Measurements from ENCODE around the gene THBS3. TPM values are rescaled to one million over a fixed set of nuclear protein-coding genes. Genes with fewer than 3 reads are reported as not detected.
"Not testable (repeated sequence)": the region's sequence is repeated elsewhere in the genome, so short reads cannot be mapped to it uniquely, and the experiment has no call there.

Gene THBS3
- total RNA-seq, 1 donor from 2014 or later = 6.3 TPM

DNA sequence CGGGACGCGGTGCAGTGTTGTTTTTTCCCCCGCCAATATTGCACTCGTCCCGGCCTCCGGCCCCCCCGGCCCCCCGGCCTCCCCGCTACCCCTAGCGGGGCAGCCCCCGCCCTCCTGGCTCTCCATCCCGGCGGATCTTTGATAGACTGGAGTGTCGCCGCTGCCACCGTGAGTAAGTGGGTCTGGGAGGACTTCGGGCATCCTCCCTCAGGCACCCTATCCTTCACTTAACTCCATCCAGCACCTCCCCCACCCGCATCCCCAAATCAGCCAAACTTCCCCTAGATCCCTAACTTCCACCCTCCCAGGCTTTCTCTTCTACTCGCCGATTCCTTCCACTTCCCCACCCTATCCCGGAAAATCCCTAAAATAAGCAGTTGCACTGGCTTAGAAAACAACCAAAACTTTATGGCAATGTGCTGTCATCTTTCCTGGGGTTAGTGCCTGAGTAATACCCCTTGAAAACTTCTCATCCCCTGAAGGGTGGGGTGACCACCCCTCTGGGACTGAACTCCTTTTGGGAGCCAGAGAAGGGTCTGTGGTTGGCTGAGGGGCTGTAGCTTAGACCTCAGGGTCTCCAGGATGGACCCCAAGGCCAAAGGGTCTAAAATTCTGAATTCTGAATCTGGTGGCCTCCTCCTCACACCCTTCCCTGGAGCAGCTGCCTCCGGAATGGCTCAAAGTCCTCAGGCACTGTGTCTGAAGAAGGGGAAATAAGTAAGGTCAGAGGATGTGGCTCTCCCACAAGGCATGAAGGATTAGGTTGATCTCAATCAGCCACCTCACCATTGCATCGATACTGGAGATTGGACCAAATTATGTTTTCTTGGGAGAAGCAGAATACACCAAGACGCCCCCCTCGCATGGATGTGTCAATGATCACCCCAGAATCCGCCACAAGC lies 12.2 kb downstream of the THBS3 start:
- DNase-seq (no peak), ATAC-seq (no peak)
- intact Hi-C loops (cut with micrococcal nuclease) = no loop called here

DNA sequence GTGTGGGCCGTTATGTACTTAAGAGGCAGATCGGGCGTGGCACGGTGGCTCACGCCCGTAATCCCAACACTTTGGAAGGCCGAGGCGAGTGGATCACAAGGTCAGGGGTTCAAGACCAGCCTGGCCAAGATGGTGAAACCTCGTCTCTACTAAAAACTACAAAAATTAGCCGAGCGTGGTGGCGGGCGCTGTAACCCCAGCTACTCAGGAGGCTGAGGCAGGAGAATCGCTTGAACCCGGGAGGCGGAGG lies 13.8 kb downstream of the THBS3 start:
- ATAC-seq; DNase-seq; intact Hi-C loops (cut with micrococcal nuclease): not testable (repeated sequence)

DNA sequence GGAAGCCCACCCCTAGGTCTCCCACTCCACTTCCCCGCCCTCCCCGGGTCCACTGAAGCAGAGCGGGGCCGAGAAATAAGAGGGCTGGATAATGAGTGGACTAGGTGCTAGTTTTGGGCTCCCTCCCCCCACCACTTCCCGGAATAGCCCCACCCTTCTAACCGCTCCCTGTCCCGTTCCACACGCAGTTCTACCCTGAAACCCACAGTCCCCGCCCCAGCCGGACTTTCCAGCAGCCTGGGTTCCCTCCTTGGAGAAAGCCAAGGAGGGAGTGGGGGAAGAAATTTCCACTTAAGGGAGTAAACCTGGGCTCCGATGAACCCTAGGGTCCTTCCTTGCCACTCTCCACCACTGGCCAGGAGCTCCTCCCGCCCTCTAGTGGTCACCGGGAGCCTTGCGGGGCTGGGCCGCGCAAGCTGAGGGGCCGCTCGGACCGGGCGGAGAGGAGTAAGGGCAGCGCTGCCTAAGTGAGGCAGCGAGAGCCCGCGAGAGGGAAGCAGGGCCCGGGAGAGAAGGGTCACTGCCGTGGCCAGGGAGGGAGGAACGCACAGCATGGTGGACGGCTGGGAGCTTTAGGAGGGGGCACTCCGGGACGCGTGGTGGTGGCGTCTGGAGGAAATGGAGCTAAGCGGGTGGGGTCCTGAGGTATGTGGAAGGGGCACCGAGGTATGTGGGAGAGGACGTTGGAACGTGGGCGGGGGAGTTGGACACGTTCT lies 14.3 kb downstream of the THBS3 start:
- DNase-seq = peak; percentile 91
- intact Hi-C loops (cut with micrococcal nuclease) = no loop called here
- peak; percentile 87 for ATAC-seq

DNA sequence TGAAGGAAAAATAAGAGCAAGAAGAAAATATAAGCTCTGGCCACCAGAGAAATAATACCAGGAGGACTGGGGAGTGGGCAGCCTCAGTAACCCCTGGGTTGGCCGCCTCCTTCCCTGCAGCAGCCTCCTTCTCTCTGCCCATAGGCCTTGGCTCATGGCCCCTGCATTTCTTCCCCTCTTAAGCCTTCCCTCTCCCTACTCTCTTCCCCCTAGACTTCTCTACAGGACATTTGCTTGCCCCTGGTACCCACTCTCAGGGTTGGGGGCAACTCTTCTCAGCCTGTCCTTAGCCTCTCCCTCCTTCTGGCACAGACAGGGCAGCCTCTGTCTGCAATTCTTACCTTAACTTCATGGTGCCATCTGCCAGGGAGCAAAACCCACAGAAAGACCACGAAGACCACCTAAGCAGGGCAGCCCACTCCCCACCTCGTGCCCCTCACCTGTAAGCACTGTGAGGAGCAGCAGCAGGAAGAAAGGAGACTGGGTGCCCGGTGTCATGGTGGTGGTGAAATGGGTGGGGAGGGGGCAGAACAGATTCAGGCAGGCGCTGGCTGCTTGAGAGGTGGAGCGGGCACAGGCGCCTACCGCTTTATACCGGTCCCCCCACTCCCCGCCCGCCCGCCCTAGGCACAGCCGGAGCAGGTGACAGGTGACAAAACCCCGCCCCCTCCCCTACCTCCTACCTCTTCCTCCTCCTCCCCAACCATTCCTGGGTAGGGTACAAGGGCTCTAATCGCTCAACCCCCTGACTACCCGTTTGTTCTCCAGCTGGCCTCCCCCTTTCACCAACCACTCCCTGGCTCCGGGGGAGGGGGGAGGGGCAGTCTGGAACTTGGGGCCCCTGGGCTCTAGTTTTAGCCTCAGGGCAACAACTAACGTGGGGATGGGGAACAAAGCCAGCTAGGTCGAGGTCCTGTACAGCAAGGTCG lies 15.1 kb downstream of the THBS3 start:
- ATAC-seq (peak; percentile 0), DNase-seq (no peak)
- intact Hi-C loops (cut with micrococcal nuclease) = no loop called here

DNA sequence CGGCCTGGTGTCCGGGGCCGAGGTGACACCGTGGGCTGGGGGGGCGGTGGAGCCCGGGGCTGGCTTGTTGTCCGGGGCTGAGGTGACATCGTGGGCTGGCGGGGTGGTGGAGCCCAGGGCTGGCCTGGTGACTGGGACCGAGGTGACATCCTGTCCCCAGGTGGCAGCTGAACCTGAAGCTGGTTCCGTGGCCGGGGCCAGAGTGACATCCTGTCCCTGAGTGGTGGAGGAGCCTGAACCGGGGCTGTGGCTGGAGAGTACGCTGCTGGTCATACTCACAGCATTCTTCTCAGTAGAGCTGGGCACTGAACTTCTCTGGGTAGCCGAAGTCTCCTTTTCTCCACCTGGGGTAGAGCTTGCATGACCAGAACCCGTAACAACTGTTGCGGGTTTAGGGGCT lies 15.8 kb downstream of the THBS3 start:
- ATAC-seq (no peak), DNase-seq (no peak)
- intact Hi-C loops (cut with micrococcal nuclease) = no loop called here

DNA sequence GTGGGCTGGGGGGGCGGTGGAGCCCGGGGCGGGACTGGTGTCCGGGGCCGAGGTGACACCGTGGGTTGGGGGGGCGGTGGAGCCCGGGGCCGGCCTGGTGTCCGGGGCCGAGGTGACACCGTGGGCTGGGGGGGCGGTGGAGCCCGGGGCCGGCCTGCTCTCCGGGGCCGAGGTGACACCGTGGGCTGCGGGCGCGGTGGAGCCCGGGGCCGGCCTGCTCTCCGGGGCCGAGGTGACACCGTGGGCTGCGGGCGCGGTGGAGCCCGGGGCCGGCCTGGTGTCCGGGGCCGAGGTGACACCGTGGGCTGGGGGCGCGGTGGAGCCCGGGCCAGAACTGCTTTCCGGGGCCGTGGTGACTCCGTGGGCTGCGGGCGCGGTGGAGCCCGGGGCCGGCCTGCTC lies 17.8 kb downstream of the THBS3 start:
- ATAC-seq; intact Hi-C loops (cut with micrococcal nuclease): not testable (repeated sequence)
- peak; percentile 18 for DNase-seq

DNA sequence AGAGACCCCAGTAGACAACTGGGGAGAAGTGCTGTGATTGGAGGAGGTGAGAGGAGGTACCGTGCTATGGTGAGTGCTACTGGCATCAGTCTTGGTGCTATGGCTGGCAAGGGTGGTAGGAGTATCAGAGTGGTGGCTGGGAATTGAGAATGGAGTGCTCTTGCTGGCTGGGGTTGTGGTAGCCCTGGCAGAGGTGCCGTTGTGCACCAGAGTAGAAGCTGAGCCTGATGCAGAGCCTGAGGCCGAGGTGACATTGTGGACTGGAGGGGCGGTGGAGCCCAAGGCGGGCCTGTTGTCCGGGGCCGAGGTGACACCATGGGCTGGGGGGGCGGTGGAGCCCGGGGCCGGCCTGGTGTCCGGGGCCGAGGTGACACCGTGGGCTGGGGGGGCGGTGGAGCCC lies 19.4 kb downstream of the THBS3 start:
- intact Hi-C loops (cut with micrococcal nuclease) = no loop called here
- ATAC-seq (no peak), DNase-seq (peak; percentile 14)

DNA sequence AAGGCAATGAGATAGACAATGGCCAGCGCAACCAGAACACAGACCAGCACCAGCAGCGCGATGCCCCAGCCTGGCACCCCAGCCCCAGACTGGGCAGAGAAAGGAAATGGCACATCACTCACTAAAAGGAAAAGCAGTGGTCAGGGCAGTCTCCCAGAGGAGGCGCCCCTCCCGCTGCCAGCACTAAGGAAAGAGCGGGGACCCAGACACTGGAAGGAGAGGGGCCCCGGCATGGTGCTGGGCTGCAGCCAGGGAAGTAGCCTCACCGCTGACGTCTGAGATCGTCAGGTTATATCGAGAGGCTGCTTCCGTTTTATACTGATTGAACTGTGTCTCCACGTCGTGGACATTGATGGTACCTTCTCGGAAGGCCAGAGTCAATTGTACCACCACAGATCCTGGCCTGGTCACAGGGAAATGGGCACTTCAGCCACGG lies 20.2 kb downstream of the THBS3 start:
- intact Hi-C loops (cut with micrococcal nuclease) = no loop called here
- no peak for ATAC-seq
- DNase-seq = peak; percentile 25

DNA sequence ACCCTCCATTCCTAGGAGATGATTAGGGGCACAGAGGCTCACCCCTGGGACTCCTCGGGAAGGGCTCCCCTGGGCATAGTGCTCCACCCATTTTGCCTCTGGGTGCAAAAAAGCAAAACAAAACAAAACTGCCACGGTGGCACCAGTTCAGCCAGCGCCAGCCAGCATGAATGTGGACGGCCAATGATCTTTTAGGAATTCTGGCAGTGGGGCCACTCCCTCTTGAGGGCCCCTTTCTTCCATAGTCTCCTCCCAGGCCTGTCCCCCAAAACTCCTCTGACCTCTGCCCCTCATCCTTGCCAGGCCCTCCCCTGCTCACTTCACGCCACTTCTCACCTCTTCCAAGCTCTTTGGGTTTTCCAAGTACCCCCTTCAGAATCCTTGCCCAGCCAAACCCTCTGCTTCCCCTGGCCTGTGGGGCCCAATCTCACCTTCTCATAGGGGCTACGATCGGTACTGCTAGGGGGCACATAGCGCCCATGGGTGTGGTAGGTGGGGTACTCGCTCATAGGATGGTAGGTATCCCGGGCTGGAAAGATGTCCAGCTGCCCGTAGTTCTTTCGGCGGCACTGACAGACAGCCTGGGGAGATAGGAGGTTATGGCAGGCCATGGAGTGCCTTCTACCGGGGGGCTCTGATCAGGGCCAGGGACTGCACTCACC lies 20.8 kb downstream of the THBS3 start:
- DNase-seq = no peak
- intact Hi-C loops (cut with micrococcal nuclease) = no loop called here
- ATAC-seq = no peak

DNA sequence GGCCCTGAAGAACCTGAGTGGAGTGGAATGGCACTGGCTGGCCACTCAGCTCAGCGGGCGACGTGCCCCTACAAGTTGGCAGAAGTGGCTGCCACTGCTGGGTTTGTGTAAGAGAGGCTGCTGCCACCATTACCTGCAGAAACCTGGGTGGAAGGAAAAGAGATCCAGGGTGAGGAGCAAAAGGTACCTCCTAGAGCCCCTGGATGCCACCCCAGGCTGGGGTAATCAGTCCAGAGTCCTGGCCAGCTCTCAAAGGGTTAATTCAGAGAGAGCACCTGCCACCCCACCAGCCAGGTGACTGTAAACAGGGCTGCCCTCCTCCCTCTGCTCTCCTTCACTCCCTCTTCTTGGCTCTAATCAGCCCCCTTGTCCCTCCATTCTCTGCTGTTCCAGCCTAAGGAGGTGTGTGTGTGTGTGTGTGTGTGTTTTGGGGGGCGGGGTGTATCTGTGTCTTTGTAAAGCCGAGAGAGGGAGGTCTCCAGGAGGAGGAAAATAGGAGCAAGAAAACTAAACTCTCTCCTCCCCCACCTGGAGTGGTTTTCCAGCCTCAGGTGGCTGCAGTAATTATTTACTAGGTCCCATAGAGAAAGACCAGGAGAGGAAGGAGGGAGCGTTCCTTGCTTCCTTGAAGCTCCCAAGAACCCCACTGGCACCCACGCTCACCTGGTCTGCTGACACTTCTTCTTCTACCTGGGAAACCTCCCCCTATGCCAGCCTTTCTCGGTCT lies 21.5 kb downstream of the THBS3 start:
- DNase-seq (peak; percentile 19), ATAC-seq (no peak)
- intact Hi-C loops (cut with micrococcal nuclease) = no loop called here

DNA sequence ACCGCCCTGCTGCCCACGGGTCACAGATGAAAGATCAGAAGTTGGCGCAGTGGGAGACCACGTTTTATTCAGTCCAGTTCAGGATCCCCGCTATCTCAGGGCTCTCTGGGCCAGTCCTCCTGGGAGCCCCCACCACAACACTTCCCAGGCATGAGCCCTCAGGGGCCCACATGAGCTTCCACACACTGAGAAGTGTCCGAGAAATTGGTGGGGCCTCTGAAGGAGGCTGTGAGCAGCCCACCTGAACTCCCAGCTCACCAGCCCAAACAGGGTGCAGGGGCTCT lies 22.0 kb downstream of the THBS3 start:
- no peak for DNase-seq
- ATAC-seq = no peak
- intact Hi-C loops (cut with micrococcal nuclease) = no loop called here

DNA sequence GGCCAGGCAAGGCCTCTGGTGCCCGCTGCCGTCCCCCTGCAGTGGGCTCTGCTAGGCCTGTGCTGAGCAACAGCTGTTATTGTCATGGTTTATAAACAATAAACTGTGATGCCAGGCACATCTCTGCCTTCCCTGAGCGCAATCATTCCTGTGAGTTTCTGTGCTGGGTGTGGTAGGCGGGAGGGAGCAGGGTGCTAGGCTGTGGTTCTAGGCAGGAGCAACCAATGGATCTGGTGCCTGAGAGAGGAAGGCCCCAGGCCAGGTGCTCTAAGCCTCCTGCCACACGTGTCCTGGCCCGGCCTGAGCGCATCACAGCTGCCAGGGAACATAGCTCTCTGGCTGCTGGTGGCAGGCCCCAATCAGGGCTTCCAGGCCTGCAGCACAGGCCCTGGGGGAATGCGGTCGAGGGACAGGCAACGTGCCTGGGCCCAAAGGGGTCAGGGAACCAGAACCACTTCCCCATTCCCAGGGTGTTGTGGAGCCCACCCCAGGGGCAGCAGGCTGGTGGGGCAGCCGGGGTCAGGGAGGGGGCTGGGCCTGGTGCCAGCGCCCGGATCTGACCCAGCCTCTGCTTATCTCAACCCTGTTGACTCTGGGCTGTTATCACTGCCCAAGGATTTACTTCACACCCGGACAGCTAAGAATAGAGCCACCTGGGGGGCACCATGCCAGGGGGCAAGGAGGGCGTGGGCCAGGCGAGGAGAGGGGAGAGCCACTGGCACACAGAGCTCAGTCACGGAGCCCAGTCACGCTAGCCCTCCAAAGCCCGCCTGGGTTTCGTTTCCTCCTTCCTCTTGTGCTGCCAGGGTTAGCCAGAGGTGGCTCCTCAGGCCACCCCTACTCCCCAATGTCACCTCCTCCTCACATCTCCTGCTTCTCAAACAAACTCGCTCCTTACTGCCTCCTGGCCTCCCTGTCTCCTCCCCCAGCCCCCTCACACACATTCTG lies 22.6 kb downstream of the THBS3 start:
- ATAC-seq = peak; percentile 84
- intact Hi-C loops (cut with micrococcal nuclease) = no loop called here
- peak; percentile 69 for DNase-seq

DNA sequence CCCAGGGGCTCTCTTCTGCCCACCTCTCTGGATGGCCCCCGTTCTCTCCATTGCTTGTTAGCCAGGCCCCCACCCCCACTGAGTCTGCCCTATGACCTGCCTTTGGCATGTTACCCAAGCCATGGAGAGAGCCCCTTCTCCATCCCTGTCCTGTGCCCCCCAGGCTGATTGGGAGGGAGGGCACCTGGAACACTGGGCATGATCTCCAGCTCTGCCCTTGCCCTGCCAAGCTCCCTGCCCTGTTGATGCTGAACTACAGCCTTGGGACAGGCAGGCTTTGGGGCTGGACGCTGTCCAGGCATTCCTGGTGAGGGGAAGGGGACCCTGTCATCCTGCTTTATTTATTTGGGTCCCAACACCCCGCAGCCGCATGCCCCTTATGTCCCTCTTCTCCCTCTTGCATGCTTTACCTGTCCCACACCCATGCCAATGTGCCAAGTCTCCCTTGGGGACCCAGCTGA lies 23.3 kb downstream of the THBS3 start:
- DNase-seq (peak; percentile 21), ATAC-seq (no peak)
- intact Hi-C loops (cut with micrococcal nuclease) = no loop called here

DNA sequence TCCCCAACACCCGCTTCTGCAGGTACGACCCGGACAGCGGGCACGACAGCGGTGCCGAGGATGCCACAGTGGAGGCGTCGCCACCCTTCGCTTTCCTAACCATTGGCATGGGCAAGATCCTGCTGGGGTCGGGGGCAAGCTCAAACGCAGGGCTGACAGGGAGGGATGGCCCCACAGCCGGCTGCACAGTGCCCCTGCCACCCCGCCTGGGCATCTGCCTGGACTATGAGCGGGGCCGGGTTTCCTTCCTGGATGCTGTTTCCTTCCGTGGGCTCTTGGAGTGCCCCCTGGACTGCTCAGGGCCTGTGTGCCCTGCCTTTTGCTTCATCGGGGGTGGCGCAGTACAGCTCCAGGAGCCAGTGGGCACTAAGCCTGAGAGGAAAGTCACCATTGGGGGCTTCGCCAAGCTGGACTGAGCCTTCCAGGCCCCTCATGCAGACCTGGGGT lies 23.9 kb downstream of the THBS3 start:
- intact Hi-C loops (cut with micrococcal nuclease) = no loop called here
- DNase-seq (no peak), ATAC-seq (no peak)

DNA sequence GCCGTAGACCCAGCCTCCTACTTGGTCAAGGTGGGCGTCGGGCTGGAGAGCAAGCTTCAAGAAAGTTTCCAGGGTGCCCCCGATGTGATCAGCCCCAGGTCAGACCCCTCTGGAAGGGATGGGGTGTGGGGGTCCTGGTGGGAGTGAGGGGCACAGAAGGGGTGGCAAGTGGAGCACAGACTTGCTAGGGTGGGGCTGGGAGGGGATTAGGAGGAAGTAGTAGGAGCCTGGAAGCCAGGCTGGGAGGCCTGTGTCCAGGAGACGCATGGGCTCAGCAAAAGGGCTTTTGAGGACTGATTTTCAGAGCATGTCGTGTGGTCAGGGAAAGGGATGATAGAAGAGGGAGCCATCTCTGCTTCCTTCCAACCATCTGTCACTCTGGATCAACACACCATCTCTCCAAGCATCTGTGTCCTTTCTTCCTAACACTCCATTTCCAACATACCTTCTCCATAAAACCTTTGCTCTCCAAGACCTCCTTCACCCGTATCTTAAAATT lies 25.6 kb downstream of the THBS3 start:
- ATAC-seq (no peak), DNase-seq (no peak)
- intact Hi-C loops (cut with micrococcal nuclease) = no loop called here

DNA sequence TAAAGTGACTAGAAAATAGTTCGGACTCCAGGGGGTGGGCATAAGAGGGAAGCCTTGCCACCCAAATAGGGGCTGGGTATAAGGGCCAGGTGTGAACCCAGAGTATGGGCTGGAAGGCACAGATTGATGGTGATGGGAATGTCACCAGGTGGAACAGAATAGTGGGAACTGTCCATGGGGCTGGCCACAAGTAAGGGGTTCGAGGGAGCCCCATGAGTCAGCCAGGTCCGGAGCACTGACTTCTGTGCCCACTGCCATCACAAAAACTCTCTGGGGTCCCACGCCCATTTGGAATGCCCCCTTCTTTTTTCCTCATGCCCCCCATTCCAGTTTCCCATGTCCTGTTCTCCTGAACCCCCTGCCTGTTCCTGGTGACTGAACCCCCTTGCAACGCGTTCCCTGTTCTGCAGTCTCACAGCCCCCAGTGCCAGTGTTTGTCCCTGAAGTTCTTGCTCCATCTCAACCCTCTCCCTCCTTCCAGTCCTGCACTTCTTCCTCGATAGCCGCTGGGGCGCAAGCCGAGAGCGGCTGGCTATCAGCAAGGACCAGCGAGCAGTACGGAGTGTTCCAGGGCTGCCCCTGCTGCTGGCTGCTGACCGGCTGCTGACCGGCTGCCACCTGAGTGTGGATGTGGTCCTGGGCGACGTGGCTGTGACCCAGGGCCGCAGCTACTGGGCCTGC lies 26.2 kb downstream of the THBS3 start:
- intact Hi-C loops (cut with micrococcal nuclease) = no loop called here
- ATAC-seq = no peak
- no peak for DNase-seq
